K562 (cell line): ENCODE measurements around the gene ZNF488. TPM values are rescaled to one million over a fixed set of nuclear protein-coding genes. Genes with fewer than 3 reads are reported as not detected.

Source experiments
- CHD4 ChIP-seq: fragments of 200-600 bp; sonication (generic); IDR thresholded peaks from 3 replicates; pipeline ENCODE4 v1.6.1; 2012; ENCODE audit warnings: low read depth, mild to moderate bottlenecking, mixed read lengths, low read length, inconsistent platforms; ENCODE audit not compliant: insufficient read depth, insufficient replicate concordance, poor library complexity, severe bottlenecking
- EWSR1 ChIP-seq: fragments of 450-650 bp; IDR thresholded peaks from 2 replicates; pipeline ENCODE4 v1.6.1; 2018; ENCODE audit warnings: borderline replicate concordance, mild to moderate bottlenecking, low read depth, moderate library complexity; ENCODE audit not compliant: partially characterized antibody
- FOXA3 ChIP-seq, 2 experiments: fragments of 450-650 bp in 1 of 2; sonication (generic) in 1 of 2; formaldehyde crosslinking; IDR thresholded peaks in 1 of 2; conservative IDR thresholded peaks in 1 of 2; 2 replicates each; pipeline versions ENCODE4 v1.4.0 to v1.8.0; 2020 to 2022; ENCODE audit warnings: mild to moderate bottlenecking in 2 of 2, missing genetic modification reagents in 1 of 2
- SRF ChIP-seq, 2 experiments: fragments of 250-450, 450-650 bp in 1 of 2; sonication (Bioruptor Pico) in 1 of 2; sonication (generic) in 1 of 2; formaldehyde crosslinking; IDR thresholded peaks; 2 replicates each; pipeline versions ENCODE4 v1.5.0 to v1.5.1; 2020 to 2022; ENCODE audit warnings: mild to moderate bottlenecking in 1 of 2, missing genetic modification reagents in 1 of 2
- TEAD1 ChIP-seq, 2 experiments: fragments of 450-650 bp in 1 of 2; sonication (generic) in 1 of 2; formaldehyde crosslinking; IDR thresholded peaks; 2 replicates each; pipeline versions ENCODE4 v1.4.0 to v1.8.0; 2020 to 2022; ENCODE audit warnings: mild to moderate bottlenecking in 2 of 2, missing genetic modification reagents in 1 of 2
- polyA plus RNA-seq, 8 experiments: library from polyadenylated mRNA; depleted of rRNA in 4 of 8; stranded (reverse) in 5 of 8; unstranded in 3 of 8; fragments of >200 nt; fragmentation: Nextera tagmentation in 2 of 8; fragmentation: Illumina TruSeq in 1 of 8; extraction: Ambion mirVana in 2 of 8; extraction: Trizol in 1 of 8; gene quantifications; 2 replicates each; pipeline versions ENCODE4 v1.2.1 to v1.2.3, GENCODE V29; 2011 to 2014; ENCODE audit warnings: inconsistent platforms in 1 of 8, missing spikeins in 1 of 8
- total RNA-seq, 7 experiments: library from RNA; depleted of rRNA in 6 of 7; stranded (reverse); fragments of >200 nt in 6 of 7; fragmentation: Illumina TruSeq in 2 of 7; extraction: Trizol in 2 of 7; gene quantifications; 2 replicates each; pipeline versions ENCODE4 v1.2.1 to v1.2.3, GENCODE V29; 2011 to 2021; ENCODE audit warnings: low replicate concordance in 1 of 7
- TF ChIP-seq, protein P1 (sequence below): sonication (generic); formaldehyde crosslinking; IDR thresholded peaks from 2 replicates; pipeline ENCODE4 v1.8.0; 2022; ENCODE audit warnings: mild to moderate bottlenecking, missing genetic modification reagents
- TF ChIP-seq, protein P2 (sequence below), 3 experiments: fragments of 200-800 bp in 1 of 3; fragments of 250-450 bp in 1 of 3; fragments of 450-650 bp in 1 of 3; sonication (Bioruptor Pico) in 1 of 3; sonication (Bioruptor generic) in 1 of 3; formaldehyde crosslinking in 1 of 3; IDR thresholded peaks; 2 replicates each; pipeline versions ENCODE4 v1.6.1 to v1.8.0; 2016 to 2022; ENCODE audit warnings: mild to moderate bottlenecking in 2 of 3, missing genetic modification characterization in 2 of 3, missing compliant biosample characterization in 1 of 3, moderate library complexity in 1 of 3
- TF ChIP-seq, protein P3 (sequence below): IDR thresholded peaks from 3 replicates; pipeline ENCODE4 v1.6.1; 2011; ENCODE audit warnings: borderline replicate concordance, mild to moderate bottlenecking; ENCODE audit not compliant: insufficient read length, insufficient read depth
- TF ChIP-seq, protein P4 (sequence below): fragments of 250-450 bp; sonication (Bioruptor Pico); IDR thresholded peaks from 2 replicates; pipeline ENCODE4 v1.4.0; 2020; ENCODE audit warnings: mild to moderate bottlenecking, moderate library complexity, borderline replicate concordance
- TF ChIP-seq, protein P5 (sequence below), 2 experiments: IDR thresholded peaks in 1 of 2; conservative IDR thresholded peaks in 1 of 2; 2 replicates each; pipeline ENCODE4 v1.6.1; 2016; ENCODE audit warnings: low read depth in 2 of 2, mild to moderate bottlenecking in 1 of 2, missing compliant biosample characterization in 1 of 2, missing genetic modification characterization in 1 of 2, moderate library complexity in 1 of 2

The ZNF488 gene
- total and polyA plus RNA-seq, 9 of the 15 experiments (the other 6 are each of a cell fraction or from before 2014, with no cell fraction given): 0.03 to 0.09 (median 0.05) TPM; not detected in 3

DNA sequence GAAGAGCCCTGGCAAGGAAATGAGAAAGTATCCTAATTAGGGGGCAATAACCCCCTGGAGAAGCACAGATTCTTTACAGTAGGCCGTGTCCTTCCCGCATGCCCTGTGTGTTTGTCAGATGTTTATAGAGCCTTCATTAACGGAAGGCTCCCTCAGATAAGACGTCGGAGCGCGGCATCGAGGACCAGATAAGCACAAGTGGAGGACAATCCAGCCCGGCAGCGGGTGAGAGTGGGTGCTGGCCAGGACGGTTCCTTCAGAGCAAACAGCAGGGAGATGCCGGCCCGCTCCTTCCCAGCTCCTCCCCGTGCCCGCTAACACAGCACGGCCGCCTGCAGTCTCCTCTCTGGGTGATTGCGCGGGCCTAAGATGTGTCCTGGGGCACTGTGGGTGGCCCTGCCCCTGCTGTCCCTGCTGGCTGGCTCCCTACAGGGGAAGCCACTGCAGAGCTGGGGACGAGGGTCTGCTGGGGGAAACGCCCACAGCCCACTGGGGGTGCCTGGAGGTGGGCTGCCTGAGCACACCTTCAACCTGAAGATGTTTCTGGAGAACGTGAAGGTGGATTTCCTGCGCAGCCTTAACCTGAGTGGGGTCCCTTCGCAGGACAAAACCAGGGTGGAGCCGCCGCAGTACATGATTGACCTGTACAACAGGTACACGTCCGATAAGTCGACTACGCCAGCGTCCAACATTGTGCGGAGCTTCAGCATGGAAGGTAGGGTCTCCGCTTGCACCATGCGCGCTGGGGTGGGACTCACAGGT, 61.6 kb downstream of the ZNF488 start, which contains the start of gene GDF2 (continued):
- TF ChIP-seq, protein P1, sequence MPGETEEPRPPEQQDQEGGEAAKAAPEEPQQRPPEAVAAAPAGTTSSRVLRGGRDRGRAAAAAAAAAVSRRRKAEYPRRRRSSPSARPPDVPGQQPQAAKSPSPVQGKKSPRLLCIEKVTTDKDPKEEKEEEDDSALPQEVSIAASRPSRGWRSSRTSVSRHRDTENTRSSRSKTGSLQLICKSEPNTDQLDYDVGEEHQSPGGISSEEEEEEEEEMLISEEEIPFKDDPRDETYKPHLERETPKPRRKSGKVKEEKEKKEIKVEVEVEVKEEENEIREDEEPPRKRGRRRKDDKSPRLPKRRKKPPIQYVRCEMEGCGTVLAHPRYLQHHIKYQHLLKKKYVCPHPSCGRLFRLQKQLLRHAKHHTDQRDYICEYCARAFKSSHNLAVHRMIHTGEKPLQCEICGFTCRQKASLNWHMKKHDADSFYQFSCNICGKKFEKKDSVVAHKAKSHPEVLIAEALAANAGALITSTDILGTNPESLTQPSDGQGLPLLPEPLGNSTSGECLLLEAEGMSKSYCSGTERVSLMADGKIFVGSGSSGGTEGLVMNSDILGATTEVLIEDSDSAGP (CRISPR knock-in tag): no peak
- TF ChIP-seq CHD4: no peak
- TF ChIP-seq EWSR1: no peak
- TF ChIP-seq, protein P2, sequence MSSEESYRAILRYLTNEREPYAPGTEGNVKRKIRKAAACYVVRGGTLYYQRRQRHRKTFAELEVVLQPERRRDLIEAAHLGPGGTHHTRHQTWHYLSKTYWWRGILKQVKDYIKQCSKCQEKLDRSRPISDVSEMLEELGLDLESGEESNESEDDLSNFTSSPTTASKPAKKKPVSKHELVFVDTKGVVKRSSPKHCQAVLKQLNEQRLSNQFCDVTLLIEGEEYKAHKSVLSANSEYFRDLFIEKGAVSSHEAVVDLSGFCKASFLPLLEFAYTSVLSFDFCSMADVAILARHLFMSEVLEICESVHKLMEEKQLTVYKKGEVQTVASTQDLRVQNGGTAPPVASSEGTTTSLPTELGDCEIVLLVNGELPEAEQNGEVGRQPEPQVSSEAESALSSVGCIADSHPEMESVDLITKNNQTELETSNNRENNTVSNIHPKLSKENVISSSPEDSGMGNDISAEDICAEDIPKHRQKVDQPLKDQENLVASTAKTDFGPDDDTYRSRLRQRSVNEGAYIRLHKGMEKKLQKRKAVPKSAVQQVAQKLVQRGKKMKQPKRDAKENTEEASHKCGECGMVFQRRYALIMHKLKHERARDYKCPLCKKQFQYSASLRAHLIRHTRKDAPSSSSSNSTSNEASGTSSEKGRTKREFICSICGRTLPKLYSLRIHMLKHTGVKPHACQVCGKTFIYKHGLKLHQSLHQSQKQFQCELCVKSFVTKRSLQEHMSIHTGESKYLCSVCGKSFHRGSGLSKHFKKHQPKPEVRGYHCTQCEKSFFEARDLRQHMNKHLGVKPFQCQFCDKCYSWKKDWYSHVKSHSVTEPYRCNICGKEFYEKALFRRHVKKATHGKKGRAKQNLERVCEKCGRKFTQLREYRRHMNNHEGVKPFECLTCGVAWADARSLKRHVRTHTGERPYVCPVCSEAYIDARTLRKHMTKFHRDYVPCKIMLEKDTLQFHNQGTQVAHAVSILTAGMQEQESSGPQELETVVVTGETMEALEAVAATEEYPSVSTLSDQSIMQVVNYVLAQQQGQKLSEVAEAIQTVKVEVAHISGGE (CRISPR knock-in tag; IDR thresholded peaks at IDR 0.05): 0 out of 6 replicates have a peak, but pooled peaks of 1 of the 3 experiments have one; percentile 35
- TF ChIP-seq, protein P3, sequence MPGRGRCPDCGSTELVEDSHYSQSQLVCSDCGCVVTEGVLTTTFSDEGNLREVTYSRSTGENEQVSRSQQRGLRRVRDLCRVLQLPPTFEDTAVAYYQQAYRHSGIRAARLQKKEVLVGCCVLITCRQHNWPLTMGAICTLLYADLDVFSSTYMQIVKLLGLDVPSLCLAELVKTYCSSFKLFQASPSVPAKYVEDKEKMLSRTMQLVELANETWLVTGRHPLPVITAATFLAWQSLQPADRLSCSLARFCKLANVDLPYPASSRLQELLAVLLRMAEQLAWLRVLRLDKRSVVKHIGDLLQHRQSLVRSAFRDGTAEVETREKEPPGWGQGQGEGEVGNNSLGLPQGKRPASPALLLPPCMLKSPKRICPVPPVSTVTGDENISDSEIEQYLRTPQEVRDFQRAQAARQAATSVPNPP: no peak
- TF ChIP-seq, protein P4, sequence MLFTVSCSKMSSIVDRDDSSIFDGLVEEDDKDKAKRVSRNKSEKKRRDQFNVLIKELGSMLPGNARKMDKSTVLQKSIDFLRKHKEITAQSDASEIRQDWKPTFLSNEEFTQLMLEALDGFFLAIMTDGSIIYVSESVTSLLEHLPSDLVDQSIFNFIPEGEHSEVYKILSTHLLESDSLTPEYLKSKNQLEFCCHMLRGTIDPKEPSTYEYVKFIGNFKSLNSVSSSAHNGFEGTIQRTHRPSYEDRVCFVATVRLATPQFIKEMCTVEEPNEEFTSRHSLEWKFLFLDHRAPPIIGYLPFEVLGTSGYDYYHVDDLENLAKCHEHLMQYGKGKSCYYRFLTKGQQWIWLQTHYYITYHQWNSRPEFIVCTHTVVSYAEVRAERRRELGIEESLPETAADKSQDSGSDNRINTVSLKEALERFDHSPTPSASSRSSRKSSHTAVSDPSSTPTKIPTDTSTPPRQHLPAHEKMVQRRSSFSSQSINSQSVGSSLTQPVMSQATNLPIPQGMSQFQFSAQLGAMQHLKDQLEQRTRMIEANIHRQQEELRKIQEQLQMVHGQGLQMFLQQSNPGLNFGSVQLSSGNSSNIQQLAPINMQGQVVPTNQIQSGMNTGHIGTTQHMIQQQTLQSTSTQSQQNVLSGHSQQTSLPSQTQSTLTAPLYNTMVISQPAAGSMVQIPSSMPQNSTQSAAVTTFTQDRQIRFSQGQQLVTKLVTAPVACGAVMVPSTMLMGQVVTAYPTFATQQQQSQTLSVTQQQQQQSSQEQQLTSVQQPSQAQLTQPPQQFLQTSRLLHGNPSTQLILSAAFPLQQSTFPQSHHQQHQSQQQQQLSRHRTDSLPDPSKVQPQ (CRISPR knock-in tag): no peak
- no peak; a peak in 1 of 4 replicates for TF ChIP-seq SRF (CRISPR knock-in tag; IDR thresholded peaks at IDR 0.05)
- no peak for TF ChIP-seq TEAD1 (CRISPR knock-in tag; IDR thresholded peaks at IDR 0.05)
- TF ChIP-seq FOXA3 (CRISPR knock-in tag; conservative IDR thresholded peaks at IDR 0.05 in 1 of 2, IDR thresholded peaks at IDR 0.05 in 1 of 2): 0 out of 4 replicates have a peak, but pooled peaks of 1 of the 2 experiments have one; percentile 5
- TF ChIP-seq, protein P5, sequence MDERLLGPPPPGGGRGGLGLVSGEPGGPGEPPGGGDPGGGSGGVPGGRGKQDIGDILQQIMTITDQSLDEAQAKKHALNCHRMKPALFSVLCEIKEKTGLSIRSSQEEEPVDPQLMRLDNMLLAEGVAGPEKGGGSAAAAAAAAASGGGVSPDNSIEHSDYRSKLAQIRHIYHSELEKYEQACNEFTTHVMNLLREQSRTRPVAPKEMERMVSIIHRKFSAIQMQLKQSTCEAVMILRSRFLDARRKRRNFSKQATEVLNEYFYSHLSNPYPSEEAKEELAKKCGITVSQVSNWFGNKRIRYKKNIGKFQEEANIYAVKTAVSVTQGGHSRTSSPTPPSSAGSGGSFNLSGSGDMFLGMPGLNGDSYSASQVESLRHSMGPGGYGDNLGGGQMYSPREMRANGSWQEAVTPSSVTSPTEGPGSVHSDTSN (CRISPR knock-in tag; IDR thresholded peaks at IDR 0.05; ENCODE audit: low read depth): no peak
- TF ChIP-seq, protein P5 (tag; conservative IDR thresholded peaks at IDR 0.05; ENCODE audit: low read depth): no peak
